Measurements from ENCODE around the gene TMEM89.

TMEM89 gene

DNA sequence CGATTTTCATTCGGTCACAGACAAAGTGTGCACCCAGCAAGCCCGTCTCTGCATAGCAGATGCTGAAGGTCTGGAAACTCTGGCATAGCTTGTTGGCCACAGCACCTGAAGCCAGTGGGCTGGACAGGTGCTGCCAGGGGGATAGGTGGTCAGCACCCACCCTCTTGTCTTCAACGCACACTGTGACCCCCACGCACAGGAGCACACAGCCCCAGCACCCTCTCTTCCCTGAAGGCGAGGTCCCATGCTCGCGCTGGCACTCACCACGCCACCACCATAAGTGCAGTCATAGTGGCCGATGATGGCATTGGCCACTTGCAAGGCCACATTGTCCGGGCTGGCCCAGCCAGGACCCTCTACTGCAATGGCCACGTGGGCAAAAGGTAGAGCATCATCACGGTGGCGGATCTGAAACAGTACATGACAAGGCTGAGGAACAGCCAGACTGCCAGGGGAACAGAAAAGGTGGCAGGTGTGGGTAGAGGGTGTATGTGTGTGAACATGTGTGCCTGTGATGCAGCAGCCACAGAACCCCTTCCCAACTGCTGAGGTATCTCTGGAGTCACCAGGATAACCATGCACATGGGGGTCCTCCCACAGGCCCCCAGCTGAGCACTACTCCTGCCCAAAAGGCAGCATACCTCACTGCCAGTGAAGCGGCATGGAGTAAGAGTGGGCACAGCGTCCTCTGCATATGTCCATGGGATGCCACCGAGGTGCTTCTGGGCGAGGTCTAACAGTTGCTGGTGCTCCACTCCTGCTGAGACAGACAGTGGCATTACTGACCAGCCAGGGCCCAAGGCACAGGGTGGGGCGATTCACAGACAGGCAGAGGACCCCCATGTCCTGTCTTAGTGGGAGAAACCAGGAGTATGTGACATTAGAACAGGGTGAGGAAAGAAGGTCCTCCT is 20.6 kb downstream of the TMEM89 start:
- no peak overlapping the region for H3K4me3 ChIP-seq (ENCODE audit: low read depth, low read length)
- DNase-seq (ENCODE audit: low read depth), result no peak
- TF ChIP-seq, protein P1, sequence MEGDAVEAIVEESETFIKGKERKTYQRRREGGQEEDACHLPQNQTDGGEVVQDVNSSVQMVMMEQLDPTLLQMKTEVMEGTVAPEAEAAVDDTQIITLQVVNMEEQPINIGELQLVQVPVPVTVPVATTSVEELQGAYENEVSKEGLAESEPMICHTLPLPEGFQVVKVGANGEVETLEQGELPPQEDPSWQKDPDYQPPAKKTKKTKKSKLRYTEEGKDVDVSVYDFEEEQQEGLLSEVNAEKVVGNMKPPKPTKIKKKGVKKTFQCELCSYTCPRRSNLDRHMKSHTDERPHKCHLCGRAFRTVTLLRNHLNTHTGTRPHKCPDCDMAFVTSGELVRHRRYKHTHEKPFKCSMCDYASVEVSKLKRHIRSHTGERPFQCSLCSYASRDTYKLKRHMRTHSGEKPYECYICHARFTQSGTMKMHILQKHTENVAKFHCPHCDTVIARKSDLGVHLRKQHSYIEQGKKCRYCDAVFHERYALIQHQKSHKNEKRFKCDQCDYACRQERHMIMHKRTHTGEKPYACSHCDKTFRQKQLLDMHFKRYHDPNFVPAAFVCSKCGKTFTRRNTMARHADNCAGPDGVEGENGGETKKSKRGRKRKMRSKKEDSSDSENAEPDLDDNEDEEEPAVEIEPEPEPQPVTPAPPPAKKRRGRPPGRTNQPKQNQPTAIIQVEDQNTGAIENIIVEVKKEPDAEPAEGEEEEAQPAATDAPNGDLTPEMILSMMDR (IDR thresholded peaks at IDR 0.05; ENCODE audit: insufficient read depth, low read depth, low read length, missing control alignments), result no peak

DNA sequence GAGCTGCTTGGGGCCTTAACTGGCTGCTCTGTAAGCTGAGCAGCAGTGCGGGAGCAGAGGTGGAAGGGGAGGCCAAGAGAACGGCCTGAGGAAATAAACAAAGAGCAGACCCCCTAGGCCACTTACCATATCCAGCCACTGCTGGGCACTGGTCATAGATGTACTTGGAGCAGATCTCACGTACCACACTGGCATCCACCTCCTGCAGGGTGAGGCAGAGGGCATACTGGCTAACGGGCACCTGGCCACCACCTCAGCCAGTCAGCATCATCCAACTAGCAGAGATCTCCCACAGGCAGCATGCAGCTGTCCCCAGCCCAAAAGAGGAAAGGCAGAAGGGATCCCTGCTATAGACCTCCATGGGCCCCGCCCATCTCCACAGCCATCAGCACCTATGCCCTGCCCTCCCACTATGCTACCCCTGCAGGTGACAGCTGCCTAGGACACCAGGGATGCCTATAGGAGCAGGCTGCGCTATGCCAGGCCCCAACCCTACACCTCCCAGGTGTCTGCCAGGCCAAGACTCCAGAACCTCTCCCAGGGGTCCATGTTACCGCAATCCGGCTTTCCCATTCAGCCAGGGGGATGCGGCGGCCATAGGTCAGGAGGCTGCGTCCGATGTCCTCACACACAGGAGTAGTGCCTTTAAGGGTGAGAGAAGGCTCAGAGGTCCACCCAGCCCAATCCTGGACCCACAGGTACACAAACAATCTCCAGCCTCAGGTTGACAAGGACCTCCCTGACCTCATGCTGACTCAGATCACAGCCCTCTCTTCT is 21.9 kb downstream of the TMEM89 start:
- no peak overlapping the region for H3K4me3 ChIP-seq (ENCODE audit: low read depth, low read length)
- TF ChIP-seq, protein P1 (IDR thresholded peaks at IDR 0.05; ENCODE audit: insufficient read depth, low read depth, low read length, missing control alignments), result no peak
- no peak for DNase-seq (ENCODE audit: low read depth)

DNA sequence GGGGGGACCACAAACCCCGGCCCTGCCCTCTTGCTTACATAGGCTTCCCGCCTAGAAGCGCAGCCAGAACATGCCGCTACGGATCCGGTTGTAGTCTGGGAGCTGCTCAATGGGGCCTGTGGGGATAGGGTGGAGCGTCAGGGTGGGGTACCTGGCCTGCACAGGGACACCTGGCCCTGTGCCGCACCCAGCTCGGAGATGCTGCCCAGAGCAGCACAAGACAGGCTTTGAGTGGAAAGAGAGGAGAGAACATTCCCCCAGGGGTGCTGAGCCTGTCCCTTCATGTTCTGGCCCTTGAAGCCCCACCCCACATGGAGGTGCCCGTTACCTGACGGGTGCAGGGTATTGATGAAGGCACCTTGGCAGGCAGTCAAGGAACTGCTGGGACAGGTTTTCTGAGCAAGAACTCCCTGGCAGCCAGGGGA is 22.5 kb downstream of the TMEM89 start:
- H3K4me3 ChIP-seq (ENCODE audit: low read depth, low read length), result no peak overlapping the region
- DNase-seq (ENCODE audit: low read depth), result no peak
- TF ChIP-seq, protein P1 (IDR thresholded peaks at IDR 0.05; ENCODE audit: insufficient read depth, low read depth, low read length, missing control alignments), result no peak

DNA sequence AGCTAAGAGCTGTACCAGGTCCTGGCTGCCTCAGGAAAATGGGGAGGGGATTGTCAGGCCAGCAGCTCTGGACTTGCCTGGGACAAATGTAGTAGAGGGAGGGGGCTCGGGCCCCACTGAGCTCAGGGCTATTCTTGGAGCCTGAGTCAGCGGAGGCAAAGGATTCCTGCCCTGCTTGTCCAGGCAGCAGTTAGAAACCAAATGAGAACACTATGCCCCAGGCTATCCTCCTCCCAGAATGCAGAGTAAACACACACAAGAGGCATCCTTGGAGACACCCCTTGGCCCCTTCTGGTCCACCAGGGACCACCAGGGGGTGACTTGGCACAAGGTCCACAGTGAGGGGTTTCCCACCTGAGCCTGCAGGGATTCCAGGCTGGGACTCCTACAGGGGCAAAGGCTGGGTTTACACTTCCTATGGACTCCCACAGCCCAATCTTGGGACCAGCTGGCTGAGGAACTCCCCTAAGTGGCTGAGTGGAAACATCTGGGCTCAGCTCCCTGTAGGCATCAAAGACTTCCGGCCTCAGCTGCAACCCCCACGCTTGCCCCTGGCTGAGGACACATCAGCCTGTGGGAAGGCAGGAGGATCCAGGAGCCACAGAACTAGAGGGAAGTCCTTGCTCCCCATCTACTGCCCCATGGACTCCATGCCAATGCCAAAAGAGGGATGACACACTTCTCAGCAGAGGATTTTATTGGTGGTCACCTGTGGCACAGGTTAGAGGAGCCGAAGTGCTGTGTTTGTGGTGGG is 23.1 kb downstream of the TMEM89 start:
- H3K4me3 ChIP-seq (ENCODE audit: low read depth, low read length), result no peak overlapping the region
- TF ChIP-seq, protein P1 (IDR thresholded peaks at IDR 0.05; ENCODE audit: insufficient read depth, low read depth, low read length, missing control alignments), result no peak
- no peak for DNase-seq (ENCODE audit: low read depth)

DNA sequence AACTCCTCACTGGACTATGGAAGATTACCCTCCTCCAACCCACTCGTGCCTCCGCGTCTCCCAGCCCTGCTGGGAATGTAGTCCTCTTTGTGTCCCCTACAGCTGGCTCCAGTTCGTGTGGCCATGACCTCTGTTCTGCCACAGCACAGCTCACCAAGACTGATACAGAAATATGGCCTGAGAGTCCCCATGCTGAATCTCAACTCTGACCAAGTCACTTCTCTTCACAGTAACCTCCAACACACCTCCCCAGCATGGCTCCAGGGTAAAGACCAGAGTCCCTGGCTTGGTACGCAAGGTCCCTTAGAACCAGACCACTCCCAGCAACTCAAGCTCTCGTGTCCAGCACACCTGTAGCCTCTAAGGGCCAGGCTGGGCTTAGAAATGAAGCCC is 24.2 kb downstream of the TMEM89 start:
- H3K4me3 ChIP-seq (ENCODE audit: low read depth, low read length), result no peak overlapping the region
- TF ChIP-seq, protein P1 (IDR thresholded peaks at IDR 0.05; ENCODE audit: insufficient read depth, low read depth, low read length, missing control alignments), result no peak
- DNase-seq (ENCODE audit: low read depth), result no peak

DNA sequence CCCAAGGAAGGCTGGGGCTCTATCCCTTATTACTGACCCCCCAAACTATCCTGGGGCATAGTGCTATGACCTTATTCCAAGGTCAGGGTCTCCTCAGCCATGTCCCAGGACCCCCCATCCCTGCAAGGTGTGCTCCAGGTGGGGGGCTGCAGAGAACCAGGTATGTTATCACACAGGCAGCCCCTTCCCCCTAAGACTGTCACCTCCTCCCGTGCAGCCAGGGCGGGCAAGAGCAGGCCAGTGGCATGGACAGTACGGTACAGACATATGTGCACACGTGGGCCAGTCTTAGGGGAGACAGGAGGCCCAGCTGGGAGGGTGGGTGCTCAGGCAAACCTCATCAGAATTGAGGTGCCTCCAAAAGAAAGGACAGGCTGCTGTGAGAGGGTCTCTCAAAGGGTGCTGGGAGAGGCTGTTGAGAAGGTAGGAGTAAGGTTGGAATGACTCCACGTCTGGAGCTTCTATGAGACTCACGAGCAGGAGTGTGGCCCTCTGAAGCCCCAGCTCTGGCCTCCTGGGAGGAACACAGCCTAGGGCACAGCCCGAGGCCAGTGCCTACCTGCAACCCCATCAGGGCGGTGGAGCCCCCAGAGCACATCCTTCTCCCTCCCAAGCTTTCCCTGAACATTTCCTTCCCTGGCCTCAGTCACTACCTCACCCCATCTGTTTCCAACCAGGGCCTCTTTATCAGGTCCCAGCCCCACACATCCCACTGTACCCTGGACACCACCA is 24.7 kb downstream of the TMEM89 start:
- TF ChIP-seq, protein P1 (IDR thresholded peaks at IDR 0.05; ENCODE audit: insufficient read depth, low read depth, low read length, missing control alignments), result no peak
- no peak overlapping the region for H3K4me3 ChIP-seq (ENCODE audit: low read depth, low read length)
- no peak for DNase-seq (ENCODE audit: low read depth)
